ENCODE data around the gene PNRC2. TPM values are rescaled to one million over a fixed set of nuclear protein-coding genes. Genes with fewer than 3 reads are reported as not detected.
"Not testable (repeated sequence)": the region's sequence is repeated elsewhere in the genome, so short reads cannot be mapped to it uniquely, and the experiment has no call there.

PNRC2 gene
- total and polyA plus RNA-seq, 2 donors (not counting 3 experiments of a cell fraction or from before 2014, with no cell fraction given), result 70.2 to 77.8 TPM

DNA sequence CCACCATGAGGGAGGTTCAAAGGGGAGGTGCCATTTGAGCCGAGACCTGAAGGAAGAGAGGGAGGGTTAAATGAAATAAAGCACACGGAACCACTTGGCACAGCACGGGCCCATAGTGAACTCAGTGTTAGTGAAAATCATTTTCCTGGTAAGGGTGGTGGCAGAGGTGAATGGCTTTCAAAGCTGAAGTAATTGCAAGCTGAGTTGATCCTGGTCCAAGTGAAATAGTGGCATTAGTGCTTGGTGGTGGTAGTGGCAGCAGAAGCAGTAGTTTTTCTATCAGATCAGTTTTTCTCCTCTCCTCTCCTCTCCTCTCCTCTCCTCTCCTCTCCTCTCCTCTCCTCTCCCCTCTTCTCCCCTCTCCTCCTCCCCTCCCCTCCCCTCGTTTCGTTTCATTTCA lies 51.0 kb downstream of the PNRC2 start:
- no peaks in the 10 kb centered on the region for H3K9me1 ChIP-seq (replicated peaks; ENCODE audit: control insufficient read depth, extremely low read depth, insufficient read depth, low read length)
- no peak overlapping the region for H3K27ac ChIP-seq (ENCODE audit: insufficient read depth, low read depth, low read length)
- H3K79me2 ChIP-seq (ENCODE audit: control insufficient read depth, insufficient read depth, low read length), result no peaks in the 10 kb centered on the region
- H3K9ac ChIP-seq (replicated peaks; ENCODE audit: extremely low read depth, insufficient read depth, low read length), result no peak overlapping the region
- ChIA-PET POLR2A (interaction anchor here (0.6 kb wide), 1 partner anchor 57 kb away, joined by 4 read pairs; no protein-coding TSS in a partner anchor), CTCF (interaction anchor here (0.6 to 4.3 kb wide), 5 partner anchors 17 to 239 kb away, joined by 3 to 33 read pairs (median 4); no protein-coding TSS in a partner anchor)
- intact Hi-C loops (cut with micrococcal nuclease), result no loop called here
- no peak overlapping the region for H3K4me2 ChIP-seq (ENCODE audit: insufficient read depth, low read length)
- H3K36me3 ChIP-seq (ENCODE audit: control insufficient read depth in 2 of 2, extremely low read depth in 1 of 2, insufficient read depth in 2 of 2, low read length in 2 of 2), result no peaks in the 10 kb centered on the region
- no peaks in the 10 kb centered on the region for H3K9me3 ChIP-seq (replicated peaks; ENCODE audit: control insufficient read depth, insufficient read depth, low read length)
- no peak overlapping the region for H2AFZ ChIP-seq (ENCODE audit: low read depth, low read length)
- TF ChIP-seq FOS (IDR thresholded peaks at IDR 0.05; ENCODE audit: borderline replicate concordance, insufficient read depth, low read length) (no peak), POLR2AphosphoS5 (IDR thresholded peaks at IDR 0.05; ENCODE audit: insufficient read depth, low read depth, low read length) (no peak), EZH2 (IDR thresholded peaks at IDR 0.05; ENCODE audit: borderline replicate concordance, low read depth, low read length, severe bottlenecking) (no peak), MYC (IDR thresholded peaks at IDR 0.05; ENCODE audit: low read depth, low read length) (no peak), GATA2 (IDR thresholded peaks at IDR 0.05; ENCODE audit: insufficient read depth, insufficient read length, low read depth, low read length) (no peak), POLR2A (IDR thresholded peaks at IDR 0.05; ENCODE audit: low read depth, low read length) (no peak), JUN (IDR thresholded peaks at IDR 0.05; ENCODE audit: borderline replicate concordance, insufficient read depth, insufficient read length, low read depth) (no peak)
- TF ChIP-seq, protein P1, sequence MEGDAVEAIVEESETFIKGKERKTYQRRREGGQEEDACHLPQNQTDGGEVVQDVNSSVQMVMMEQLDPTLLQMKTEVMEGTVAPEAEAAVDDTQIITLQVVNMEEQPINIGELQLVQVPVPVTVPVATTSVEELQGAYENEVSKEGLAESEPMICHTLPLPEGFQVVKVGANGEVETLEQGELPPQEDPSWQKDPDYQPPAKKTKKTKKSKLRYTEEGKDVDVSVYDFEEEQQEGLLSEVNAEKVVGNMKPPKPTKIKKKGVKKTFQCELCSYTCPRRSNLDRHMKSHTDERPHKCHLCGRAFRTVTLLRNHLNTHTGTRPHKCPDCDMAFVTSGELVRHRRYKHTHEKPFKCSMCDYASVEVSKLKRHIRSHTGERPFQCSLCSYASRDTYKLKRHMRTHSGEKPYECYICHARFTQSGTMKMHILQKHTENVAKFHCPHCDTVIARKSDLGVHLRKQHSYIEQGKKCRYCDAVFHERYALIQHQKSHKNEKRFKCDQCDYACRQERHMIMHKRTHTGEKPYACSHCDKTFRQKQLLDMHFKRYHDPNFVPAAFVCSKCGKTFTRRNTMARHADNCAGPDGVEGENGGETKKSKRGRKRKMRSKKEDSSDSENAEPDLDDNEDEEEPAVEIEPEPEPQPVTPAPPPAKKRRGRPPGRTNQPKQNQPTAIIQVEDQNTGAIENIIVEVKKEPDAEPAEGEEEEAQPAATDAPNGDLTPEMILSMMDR (IDR thresholded peaks at IDR 0.05; ENCODE audit: extremely low read depth in 1 of 2, insufficient read depth in 1 of 2, low read depth in 1 of 2, low read length in 2 of 2), result no peak
- TF ChIP-seq, protein P2, sequence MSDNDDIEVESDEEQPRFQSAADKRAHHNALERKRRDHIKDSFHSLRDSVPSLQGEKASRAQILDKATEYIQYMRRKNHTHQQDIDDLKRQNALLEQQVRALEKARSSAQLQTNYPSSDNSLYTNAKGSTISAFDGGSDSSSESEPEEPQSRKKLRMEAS (IDR thresholded peaks at IDR 0.05; ENCODE audit: insufficient read depth, insufficient read length), result no peak
- dilution Hi-C loops (cut with MboI; ENCODE audit: extremely low pct_ligation_motif_present, low sequenced_read_pairs), result no loop called here
- H3K4me1 ChIP-seq (ENCODE audit: control insufficient read depth, extremely low read depth, insufficient read depth, low read length), result peaks cover 26% of the 10 kb centered on the region
- no peaks in the 10 kb centered on the region for H3K27me3 ChIP-seq (ENCODE audit: control insufficient read depth in 2 of 2, insufficient read depth in 2 of 2, low read length in 2 of 2)
- no peak for FAIRE-seq
- DNase-seq (ENCODE audit: low read depth, low spot score), result no peak
- H3K4me3 ChIP-seq (replicated peaks in 1 of 3; ENCODE audit: insufficient read depth in 1 of 3, low read depth in 1 of 3, low read length in 3 of 3), result no peak overlapping the region
- BruUV-seq (replicated peaks), result no TSS peak
- no peaks in the 10 kb centered on the region for H4K20me1 ChIP-seq (replicated peaks; ENCODE audit: control insufficient read depth, extremely low read depth, insufficient read depth, low read length)

DNA sequence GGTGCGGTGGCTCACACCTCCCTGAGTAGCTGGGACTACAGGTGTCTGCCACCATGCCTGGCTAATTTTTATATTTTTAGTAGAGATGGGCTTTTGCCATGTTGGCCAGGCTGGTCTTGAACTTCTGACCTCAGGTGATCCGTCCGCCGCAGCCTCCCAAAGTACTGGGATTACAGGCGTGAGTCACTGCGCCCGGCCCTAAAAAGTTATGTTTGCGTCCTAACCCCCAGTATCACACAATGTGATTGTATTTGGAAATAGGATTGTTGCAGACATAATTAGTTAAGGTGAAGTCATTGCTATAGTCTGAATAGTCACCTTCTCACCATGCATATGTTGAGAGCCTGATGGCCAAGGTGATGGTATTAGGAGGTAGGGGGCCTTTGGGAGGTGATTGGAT lies 53.2 kb downstream of the PNRC2 start:
- H3K27ac ChIP-seq (ENCODE audit: insufficient read depth, low read depth, low read length); H2AFZ ChIP-seq (ENCODE audit: low read depth, low read length); H3K79me2 ChIP-seq (ENCODE audit: control insufficient read depth, insufficient read depth, low read length); H3K27me3 ChIP-seq (ENCODE audit: control insufficient read depth in 2 of 2, insufficient read depth in 2 of 2, low read length in 2 of 2); H3K9me1 ChIP-seq (replicated peaks; ENCODE audit: control insufficient read depth, extremely low read depth, insufficient read depth, low read length); dilution Hi-C loops (cut with MboI; ENCODE audit: extremely low pct_ligation_motif_present, low sequenced_read_pairs); H3K9me3 ChIP-seq (replicated peaks; ENCODE audit: control insufficient read depth, insufficient read depth, low read length); H3K9ac ChIP-seq (replicated peaks; ENCODE audit: extremely low read depth, insufficient read depth, low read length); H3K4me3 ChIP-seq (replicated peaks in 1 of 3; ENCODE audit: insufficient read depth in 1 of 3, low read depth in 1 of 3, low read length in 3 of 3); DNase-seq (ENCODE audit: low read depth, low spot score); BruUV-seq (replicated peaks); H3K4me2 ChIP-seq (ENCODE audit: insufficient read depth, low read length); H4K20me1 ChIP-seq (replicated peaks; ENCODE audit: control insufficient read depth, extremely low read depth, insufficient read depth, low read length); intact Hi-C loops (cut with micrococcal nuclease); FAIRE-seq; POLR2A ChIA-PET; H3K36me3 ChIP-seq (ENCODE audit: control insufficient read depth in 2 of 2, extremely low read depth in 1 of 2, insufficient read depth in 2 of 2, low read length in 2 of 2): not testable (repeated sequence)
- H3K4me1 ChIP-seq (ENCODE audit: control insufficient read depth, extremely low read depth, insufficient read depth, low read length), result peaks cover 24% of the 10 kb centered on the region
- CTCF ChIA-PET, result interaction anchor here (0.6 to 1.9 kb wide), 2 partner anchors 15 to 25 kb away, joined by 3 to 10 read pairs; no protein-coding TSS in a partner anchor

Measured in endothelial cell of umbilical vein (primary cell).